Central memory CD8-positive, alpha-beta T cell (primary cell): ENCODE results near the gene BICDL2.

Experiments
- ATAC-seq: fragments of 150-1000 bp; cut with Tn5 transposase; replicated peaks from 2 replicates; pipeline ENCODE4 v1.10.0; 2022; ENCODE audit warnings: mild to moderate bottlenecking, moderate FRiP score, moderate number of reproducible peaks; ENCODE audit not compliant: poor library complexity, severe bottlenecking; ENCODE audit errors: extremely low read depth
- DNase-seq, 2 donors: peaks; one replicate each; pipeline ENCODE4 v3.0.0; 2021; ENCODE audit warnings: low spot score in 2 of 2
- H3K27ac Mint-ChIP-seq: one replicate; pipeline ENCODE4 v1.8.0; 2022; ENCODE audit warnings: low read depth, mild to moderate bottlenecking, moderate library complexity, mixed read lengths
- H3K27me3 Mint-ChIP-seq: one replicate; pipeline ENCODE4 v1.8.0; 2022; ENCODE audit warnings: mixed read lengths
- H3K36me3 Mint-ChIP-seq: one replicate; pipeline ENCODE4 v1.8.0; 2022; ENCODE audit warnings: mild to moderate bottlenecking, moderate library complexity, mixed read lengths; ENCODE audit not compliant: insufficient read depth
- H3K4me1 Mint-ChIP-seq: one replicate; pipeline ENCODE4 v1.8.0; 2022; ENCODE audit warnings: mixed read lengths
- H3K4me3 Mint-ChIP-seq: one replicate; pipeline ENCODE4 v1.8.0; 2022; ENCODE audit warnings: mild to moderate bottlenecking, moderate library complexity, mixed read lengths
- H3K9me3 Mint-ChIP-seq: one replicate; pipeline ENCODE4 v1.8.0; 2022; ENCODE audit warnings: mixed read lengths

The BICDL2 gene

GRCh38 chr16:3004781-3005284 lies 31.9 kb downstream of the BICDL2 start:
- H3K4me1 Mint-ChIP-seq: peaks cover 20% of the 10 kb centered on the region
- H3K9me3 Mint-ChIP-seq: no peaks in the 10 kb centered on the region
- H3K36me3 Mint-ChIP-seq: peaks cover 3% of the 10 kb centered on the region
- H3K4me3 Mint-ChIP-seq: peak overlapping the region; percentile 66
- H3K27ac Mint-ChIP-seq: no peak overlapping the region
- no peak for DNase-seq
- peaks cover 25% of the 10 kb centered on the region for H3K27me3 Mint-ChIP-seq
- no peak for ATAC-seq

DNA sequence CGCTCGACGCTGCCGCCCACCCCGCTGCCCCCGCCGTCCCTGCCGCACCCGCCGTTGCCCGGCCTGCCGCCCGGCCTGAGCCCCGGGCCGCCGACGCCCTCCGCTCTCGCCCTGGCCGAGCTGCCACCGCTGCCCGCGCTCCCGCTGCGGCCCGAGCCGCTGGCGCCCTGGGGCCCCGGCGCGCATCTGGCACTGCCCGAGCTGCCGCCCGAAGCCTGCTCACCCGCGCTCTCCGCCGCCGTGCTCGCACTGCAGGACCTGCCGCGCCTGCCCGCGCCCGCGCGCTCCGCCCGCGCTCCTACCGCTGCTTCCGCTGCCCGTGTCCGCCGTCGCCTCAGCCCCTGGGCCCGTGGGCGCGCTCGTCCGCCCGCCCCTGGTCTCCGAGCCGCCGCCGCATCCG lies 32.4 kb downstream of the BICDL2 start:
- Mint-ChIP-seq H3K4me3 (peak overlapping the region; percentile 73), H3K27ac (no peak overlapping the region), H3K36me3 (peaks cover 3% of the 10 kb centered on the region), H3K9me3 (no peaks in the 10 kb centered on the region), H3K4me1 (peaks cover 20% of the 10 kb centered on the region), H3K27me3 (peaks cover 30% of the 10 kb centered on the region)
- ATAC-seq: peak; percentile 12
- no peak for DNase-seq

GRCh38 chr16:3003582-3004270 lies 33.0 kb downstream of the BICDL2 start:
- ATAC-seq (peak; percentile 99), DNase-seq (peak; percentile 81 to 94)
- Mint-ChIP-seq H3K4me1 (peaks cover 20% of the 10 kb centered on the region), H3K27ac (no peak overlapping the region), H3K36me3 (peaks cover 3% of the 10 kb centered on the region), H3K9me3 (no peaks in the 10 kb centered on the region), H3K4me3 (peak overlapping the region; percentile 73), H3K27me3 (peaks cover 36% of the 10 kb centered on the region)

DNA sequence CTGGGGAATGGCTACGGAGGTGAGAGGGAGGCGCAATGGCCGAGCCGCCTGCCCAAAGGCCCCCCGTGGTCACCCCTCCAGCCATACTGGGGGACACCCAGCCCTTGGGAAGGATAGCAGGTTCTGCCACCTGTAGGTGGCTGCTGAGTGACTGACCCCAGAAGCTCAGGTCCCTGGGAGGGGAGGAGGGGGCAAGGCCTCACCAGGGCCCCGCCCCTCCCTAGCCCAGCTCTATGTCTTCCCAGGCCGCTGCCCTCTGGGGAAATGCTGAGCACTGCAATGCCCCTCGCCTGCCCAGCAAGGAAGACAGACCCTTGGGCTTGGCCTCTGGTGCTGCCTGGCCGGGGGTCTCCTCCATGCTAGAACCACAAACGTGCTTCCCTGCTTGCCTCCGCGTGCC lies 35.4 kb downstream of the BICDL2 start:
- ATAC-seq: no peak
- H3K27ac Mint-ChIP-seq: no peak overlapping the region
- peaks cover 3% of the 10 kb centered on the region for H3K36me3 Mint-ChIP-seq
- no peak overlapping the region for H3K4me3 Mint-ChIP-seq
- peaks cover 25% of the 10 kb centered on the region for H3K27me3 Mint-ChIP-seq
- DNase-seq: no peak
- H3K4me1 Mint-ChIP-seq: no peaks in the 10 kb centered on the region
- no peaks in the 10 kb centered on the region for H3K9me3 Mint-ChIP-seq

DNA sequence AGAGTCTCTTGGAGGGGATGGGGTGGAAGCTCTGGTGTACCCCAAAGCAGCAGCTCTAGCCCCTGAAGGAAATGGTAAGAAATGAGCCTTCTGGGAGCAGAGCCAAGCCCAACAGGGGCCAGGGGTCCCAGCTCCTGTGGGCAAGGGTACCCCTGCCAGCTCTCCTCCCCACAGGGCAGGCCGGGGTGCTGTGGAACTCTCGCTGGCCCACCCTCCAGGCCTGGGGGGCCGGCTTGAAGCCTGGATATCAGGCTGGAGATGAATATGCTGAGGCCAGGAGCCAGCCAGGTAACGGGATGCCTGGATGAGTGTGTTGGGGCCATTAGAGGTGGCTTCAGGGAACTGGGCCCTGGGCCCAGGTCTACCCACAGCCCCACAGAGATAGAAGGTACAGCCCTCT lies 36.2 kb downstream of the BICDL2 start:
- no peak for ATAC-seq
- Mint-ChIP-seq H3K36me3 (peaks cover 3% of the 10 kb centered on the region), H3K4me1 (no peaks in the 10 kb centered on the region), H3K4me3 (no peak overlapping the region), H3K27me3 (peaks cover 25% of the 10 kb centered on the region), H3K9me3 (no peaks in the 10 kb centered on the region), H3K27ac (no peak overlapping the region)
- DNase-seq: no peak

GRCh38 chr16:2999929-3000328 lies 36.8 kb downstream of the BICDL2 start:
- Mint-ChIP-seq H3K4me1 (no peaks in the 10 kb centered on the region), H3K9me3 (no peaks in the 10 kb centered on the region), H3K36me3 (peaks cover 2% of the 10 kb centered on the region), H3K27me3 (peaks cover 25% of the 10 kb centered on the region), H3K4me3 (no peak overlapping the region), H3K27ac (no peak overlapping the region)
- DNase-seq (no peak), ATAC-seq (no peak)

- Mint-ChIP-seq H3K9me3 (no peaks in the 10 kb centered on the region), H3K27ac (no peak overlapping the region), H3K27me3 (peaks cover 25% of the 10 kb centered on the region), H3K4me1 (no peaks in the 10 kb centered on the region), H3K4me3 (no peak overlapping the region), H3K36me3 (no peaks in the 10 kb centered on the region)
- no peak for DNase-seq
- no peak for ATAC-seq
Observed at GRCh38 chr16:2996298-2996697, 40.4 kb downstream of the BICDL2 start.

DNA sequence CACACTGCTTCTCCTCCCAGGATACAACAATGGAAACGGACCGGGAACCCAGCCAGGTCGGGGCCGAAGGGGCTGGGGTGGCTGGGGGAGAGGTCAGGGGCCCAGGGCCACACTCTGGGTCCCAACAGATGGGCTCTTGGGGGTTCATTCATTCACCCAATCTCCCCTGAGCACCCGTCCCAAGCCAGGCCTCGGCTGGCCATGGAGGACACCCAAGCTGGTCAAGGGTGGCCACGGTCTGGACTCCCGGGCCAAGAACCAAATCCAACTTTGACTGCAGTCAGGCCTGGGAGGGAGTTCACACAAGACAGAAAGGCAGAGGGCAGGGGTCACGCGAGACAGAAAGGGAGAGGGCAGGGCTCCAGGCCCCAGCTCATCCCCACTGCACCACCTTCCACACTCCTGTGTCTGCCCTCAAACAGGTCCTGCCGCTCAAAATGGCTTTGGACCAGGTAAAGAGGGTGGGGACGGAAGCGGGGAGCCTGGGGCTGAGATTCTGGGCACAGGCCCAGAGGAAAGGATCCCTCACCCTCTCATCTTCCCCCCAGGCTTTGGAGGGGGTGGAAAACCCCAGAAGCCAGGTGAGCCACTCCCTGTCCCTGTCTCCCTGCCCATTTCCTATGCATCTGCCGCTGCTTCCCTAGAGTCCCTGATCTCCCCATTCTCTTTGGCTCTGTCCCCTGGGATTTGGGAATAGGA lies 44.2 kb downstream of the BICDL2 start:
- no peaks in the 10 kb centered on the region for H3K4me1 Mint-ChIP-seq
- ATAC-seq (no peak), DNase-seq (no peak)
- no peaks in the 10 kb centered on the region for H3K9me3 Mint-ChIP-seq
- H3K36me3 Mint-ChIP-seq: peaks cover 2% of the 10 kb centered on the region
- H3K27ac Mint-ChIP-seq: no peak overlapping the region
- no peak overlapping the region for H3K4me3 Mint-ChIP-seq
- H3K27me3 Mint-ChIP-seq: no peaks in the 10 kb centered on the region

GRCh38 chr16:2991566-2992261 lies 45.0 kb downstream of the BICDL2 start:
- Mint-ChIP-seq H3K9me3 (no peaks in the 10 kb centered on the region), H3K36me3 (peaks cover 2% of the 10 kb centered on the region), H3K4me3 (no peak overlapping the region), H3K27me3 (no peaks in the 10 kb centered on the region), H3K4me1 (no peaks in the 10 kb centered on the region), H3K27ac (no peak overlapping the region)
- no peak for ATAC-seq
- no peak for DNase-seq

DNA sequence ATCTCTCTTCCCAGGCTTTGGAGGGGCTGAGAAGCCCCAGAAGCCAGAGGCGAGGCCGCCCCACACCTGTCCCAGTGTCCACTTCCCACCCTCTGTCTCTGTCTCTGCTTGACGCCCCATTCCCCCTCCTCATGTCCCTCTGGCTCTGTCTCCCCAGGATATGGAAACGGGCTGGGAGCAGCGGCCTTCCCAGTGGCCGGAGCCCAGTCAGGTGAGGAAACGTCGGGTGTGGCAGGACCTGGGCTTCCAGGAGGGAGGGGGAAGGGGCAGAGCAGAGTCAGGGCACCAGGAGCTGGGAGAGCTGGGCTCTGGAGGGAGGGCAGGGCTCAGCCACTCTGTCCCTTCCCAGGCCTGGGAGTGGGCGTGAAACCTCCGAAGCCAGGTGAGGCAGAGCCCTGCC lies 45.9 kb downstream of the BICDL2 start:
- no peaks in the 10 kb centered on the region for H3K9me3 Mint-ChIP-seq
- no peak overlapping the region for H3K4me3 Mint-ChIP-seq
- ATAC-seq: no peak
- no peaks in the 10 kb centered on the region for H3K4me1 Mint-ChIP-seq
- no peaks in the 10 kb centered on the region for H3K27me3 Mint-ChIP-seq
- DNase-seq: no peak
- H3K27ac Mint-ChIP-seq: no peak overlapping the region
- H3K36me3 Mint-ChIP-seq: peaks cover 2% of the 10 kb centered on the region

DNA sequence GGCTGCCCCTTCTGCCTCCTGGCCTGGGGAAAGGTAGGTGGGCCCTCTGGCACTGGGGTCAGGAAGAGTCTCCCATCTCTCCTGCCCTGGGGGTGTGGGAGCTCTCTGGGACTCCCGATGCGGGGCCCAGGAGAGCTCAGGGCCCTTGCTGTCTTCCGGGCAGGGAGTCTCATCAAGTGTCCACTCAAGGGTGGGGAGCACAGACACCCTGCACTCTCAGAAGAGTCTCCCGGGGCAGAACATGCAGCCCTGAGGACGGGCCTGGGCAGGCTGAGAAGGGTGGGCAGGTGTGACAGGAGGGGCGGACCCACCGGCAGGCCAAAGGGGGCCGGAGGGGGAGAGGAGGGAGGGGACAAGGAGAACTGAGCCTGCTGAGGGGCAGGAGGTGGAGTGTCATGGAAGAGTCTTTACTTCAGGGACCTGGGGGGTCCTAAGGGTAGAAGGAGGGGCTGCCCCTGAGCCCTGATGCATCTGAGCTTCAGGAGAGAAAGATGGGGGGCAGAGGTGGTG lies 48.1 kb downstream of the BICDL2 start:
- Mint-ChIP-seq H3K27ac (no peak overlapping the region), H3K4me3 (no peak overlapping the region), H3K4me1 (no peaks in the 10 kb centered on the region), H3K27me3 (no peaks in the 10 kb centered on the region), H3K9me3 (no peaks in the 10 kb centered on the region), H3K36me3 (peaks cover 2% of the 10 kb centered on the region)
- no peak for DNase-seq
- no peak for ATAC-seq

- peaks cover 2% of the 10 kb centered on the region for H3K36me3 Mint-ChIP-seq
- ATAC-seq (no peak), DNase-seq (no peak)
- no peaks in the 10 kb centered on the region for H3K27me3 Mint-ChIP-seq
- no peak overlapping the region for H3K4me3 Mint-ChIP-seq
- no peaks in the 10 kb centered on the region for H3K9me3 Mint-ChIP-seq
- no peak overlapping the region for H3K27ac Mint-ChIP-seq
- H3K4me1 Mint-ChIP-seq: no peaks in the 10 kb centered on the region
Observed at GRCh38 chr16:2987833-2988232, 48.9 kb downstream of the BICDL2 start.
